K562 (cell line): Measurements from ENCODE around the gene NLRP9. TPM values are rescaled to one million over a fixed set of nuclear protein-coding genes. Genes with fewer than 3 reads are reported as not detected.

Experiments
- ARID3A ChIP-seq: IDR thresholded peaks from 2 replicates; pipeline ENCODE4 v1.6.1; 2012; ENCODE audit warnings: low read depth, low read length, improper control_type of control experiment, borderline replicate concordance
- ATF2 ChIP-seq: sonication (generic); formaldehyde crosslinking; IDR thresholded peaks from 2 replicates; pipeline ENCODE4 v1.8.1; 2022; ENCODE audit warnings: missing genetic modification reagents
- BRD9 ChIP-seq: fragments of 450-650 bp; IDR thresholded peaks from 2 replicates; pipeline ENCODE4 v1.6.1; 2018; ENCODE audit warnings: low read depth; ENCODE audit not compliant: partially characterized antibody
- E2F5 ChIP-seq: sonication (generic); formaldehyde crosslinking; IDR thresholded peaks from 2 replicates; pipeline ENCODE4 v1.8.0; 2022; ENCODE audit warnings: mild to moderate bottlenecking, missing genetic modification reagents
- FOXK2 ChIP-seq, 2 experiments: fragments of 450-650 bp; IDR thresholded peaks in 1 of 2; conservative IDR thresholded peaks in 1 of 2; 2 replicates each; pipeline ENCODE4 v1.6.1; 2016; ENCODE audit warnings: low read depth in 2 of 2, mild to moderate bottlenecking in 1 of 2
- HDAC8 ChIP-seq: fragments of 450-650 bp; IDR thresholded peaks from 2 replicates; pipeline ENCODE4 v1.6.1; 2016; ENCODE audit warnings: mild to moderate bottlenecking, missing genetic modification characterization, moderate library complexity, missing compliant biosample characterization
- HMG20B ChIP-seq: fragments of 250-450 bp; sonication (Bioruptor Pico); IDR thresholded peaks from 2 replicates; pipeline ENCODE4 v1.5.0; 2021; ENCODE audit warnings: mild to moderate bottlenecking
- HNRNPLL ChIP-seq: fragments of 200-400 bp; formaldehyde crosslinking; IDR thresholded peaks from 2 replicates; pipeline ENCODE4 v1.6.1; 2017; ENCODE audit warnings: low read length, low read depth, mild to moderate bottlenecking; ENCODE audit not compliant: poor library complexity, severe bottlenecking
- HSF4 ChIP-seq: fragments of 250-450 bp; sonication (Bioruptor Pico); IDR thresholded peaks from 2 replicates; pipeline ENCODE4 v2.1.2; 2022; ENCODE audit warnings: mild to moderate bottlenecking, moderate library complexity, borderline replicate concordance
- KLF1 ChIP-seq: fragments of 450-650 bp; IDR thresholded peaks from 2 replicates; pipeline ENCODE4 v1.6.1; 2016; ENCODE audit warnings: missing genetic modification characterization, missing compliant biosample characterization
- MTA2 ChIP-seq: fragments of 450-650 bp; IDR thresholded peaks from 2 replicates; pipeline ENCODE4 v1.6.1; 2016; ENCODE audit warnings: low read depth
- NFE2 ChIP-seq: IDR thresholded peaks from 2 replicates; pipeline ENCODE4 v1.6.1; 2014; ENCODE audit warnings: antibody characterized with exemption, low read depth
- NRF1 ChIP-seq, 2 experiments: fragments of 450-650 bp; IDR thresholded peaks in 1 of 2; conservative IDR thresholded peaks in 1 of 2; 2 replicates each; pipeline ENCODE4 v1.6.1; 2014; ENCODE audit warnings: mild to moderate bottlenecking in 2 of 2
- RBM34 ChIP-seq: fragments of 200-400 bp; formaldehyde crosslinking; IDR thresholded peaks from 2 replicates; pipeline ENCODE4 v1.6.1; 2018; ENCODE audit warnings: low read length, borderline replicate concordance; ENCODE audit not compliant: insufficient read depth
- RFX1 ChIP-seq: fragments of 450-650 bp; IDR thresholded peaks from 2 replicates; pipeline ENCODE4 v1.6.1; 2016; ENCODE audit warnings: mild to moderate bottlenecking, moderate library complexity
- SRSF3 ChIP-seq: fragments of 200-400 bp; formaldehyde crosslinking; IDR thresholded peaks from 2 replicates; pipeline ENCODE4 v1.6.1; 2016; ENCODE audit warnings: mild to moderate bottlenecking, low read length, moderate library complexity; ENCODE audit not compliant: insufficient read depth
- STAT5A ChIP-seq: IDR thresholded peaks from 2 replicates; pipeline ENCODE4 v1.6.1; 2012; ENCODE audit warnings: low read length, inconsistent platforms, borderline replicate concordance
- TRIM28 ChIP-seq: fragments of 450-650 bp; IDR thresholded peaks from 2 replicates; pipeline ENCODE4 v1.6.1; 2017
- ZEB2 ChIP-seq: fragments of 450-650 bp; IDR thresholded peaks from 2 replicates; pipeline ENCODE4 v1.6.1; 2016
- ZNF764 ChIP-seq: fragments of 250-450 bp; sonication (Bioruptor Pico); IDR thresholded peaks from 2 replicates; pipeline ENCODE4 v1.4.0; 2020; ENCODE audit warnings: low read depth, mild to moderate bottlenecking, moderate library complexity
- polyA plus RNA-seq, 8 experiments: library from polyadenylated mRNA; depleted of rRNA in 4 of 8; stranded (reverse) in 5 of 8; unstranded in 3 of 8; fragments of >200 nt; fragmentation: Nextera tagmentation in 2 of 8; fragmentation: Illumina TruSeq in 1 of 8; extraction: Ambion mirVana in 2 of 8; extraction: Trizol in 1 of 8; gene quantifications; 2 replicates each; pipeline versions ENCODE4 v1.2.1 to v1.2.3, GENCODE V29; 2011 to 2014; ENCODE audit warnings: inconsistent platforms in 1 of 8, missing spikeins in 1 of 8
- total RNA-seq, 7 experiments: library from RNA; depleted of rRNA in 6 of 7; stranded (reverse); fragments of >200 nt in 6 of 7; fragmentation: Illumina TruSeq in 2 of 7; extraction: Trizol in 2 of 7; gene quantifications; 2 replicates each; pipeline versions ENCODE4 v1.2.1 to v1.2.3, GENCODE V29; 2011 to 2021; ENCODE audit warnings: low replicate concordance in 1 of 7
- TF ChIP-seq, protein P1 (sequence below): fragments of 250-450 bp; sonication (Bioruptor Pico); IDR thresholded peaks from 2 replicates; pipeline ENCODE4 v1.8.0; 2022; ENCODE audit warnings: moderate library complexity, mild to moderate bottlenecking, inconsistent platforms
- TF ChIP-seq, protein P2 (sequence below): fragments of 250-450 bp; sonication (Bioruptor Pico); IDR thresholded peaks from 2 replicates; pipeline ENCODE4 v1.5.1; 2021; ENCODE audit warnings: mild to moderate bottlenecking

Gene NLRP9
- total and polyA plus RNA-seq, 9 of the 15 experiments (the other 6 are each of a cell fraction or from before 2014, with no cell fraction given): not detected

- no peak for TF ChIP-seq ATF2 (CRISPR knock-in tag)
- no peak for TF ChIP-seq ZEB2
- TF ChIP-seq E2F5 (CRISPR knock-in tag): no peak
- TF ChIP-seq, protein P1, sequence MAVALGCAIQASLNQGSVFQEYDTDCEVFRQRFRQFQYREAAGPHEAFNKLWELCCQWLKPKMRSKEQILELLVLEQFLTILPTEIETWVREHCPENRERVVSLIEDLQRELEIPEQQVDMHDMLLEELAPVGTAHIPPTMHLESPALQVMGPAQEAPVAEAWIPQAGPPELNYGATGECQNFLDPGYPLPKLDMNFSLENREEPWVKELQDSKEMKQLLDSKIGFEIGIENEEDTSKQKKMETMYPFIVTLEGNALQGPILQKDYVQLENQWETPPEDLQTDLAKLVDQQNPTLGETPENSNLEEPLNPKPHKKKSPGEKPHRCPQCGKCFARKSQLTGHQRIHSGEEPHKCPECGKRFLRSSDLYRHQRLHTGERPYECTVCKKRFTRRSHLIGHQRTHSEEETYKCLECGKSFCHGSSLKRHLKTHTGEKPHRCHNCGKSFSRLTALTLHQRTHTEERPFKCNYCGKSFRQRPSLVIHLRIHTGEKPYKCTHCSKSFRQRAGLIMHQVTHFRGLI: no peak
- no peak for TF ChIP-seq BRD9
- TF ChIP-seq HNRNPLL: peak; percentile 46
- no peak for TF ChIP-seq MTA2
- TF ChIP-seq NFE2: no peak
- peak; percentile 94 for TF ChIP-seq KLF1 (tag)
- peak; percentile 23 to 26; a peak in 2 of 4 replicates for TF ChIP-seq FOXK2 (conservative IDR thresholded peaks at IDR 0.05 in 1 of 2, IDR thresholded peaks at IDR 0.05 in 1 of 2; ENCODE audit: low read depth in 2 of 2)
- no peak for TF ChIP-seq ARID3A
- peak; percentile 92 for TF ChIP-seq RFX1
- no peak for TF ChIP-seq HMG20B
- no peak for TF ChIP-seq ZNF764 (CRISPR knock-in tag)
- TF ChIP-seq STAT5A: no peak
- no peak for TF ChIP-seq HSF4 (CRISPR knock-in tag)
- peak; percentile 44 to 62; a peak in 3 of 4 replicates for TF ChIP-seq NRF1 (conservative IDR thresholded peaks at IDR 0.05 in 1 of 2, IDR thresholded peaks at IDR 0.05 in 1 of 2)
- no peak; the same call in 1 of the 2 replicates for TF ChIP-seq TRIM28
- TF ChIP-seq HDAC8 (tag): no peak
- TF ChIP-seq RBM34: no peak
- TF ChIP-seq, protein P2, sequence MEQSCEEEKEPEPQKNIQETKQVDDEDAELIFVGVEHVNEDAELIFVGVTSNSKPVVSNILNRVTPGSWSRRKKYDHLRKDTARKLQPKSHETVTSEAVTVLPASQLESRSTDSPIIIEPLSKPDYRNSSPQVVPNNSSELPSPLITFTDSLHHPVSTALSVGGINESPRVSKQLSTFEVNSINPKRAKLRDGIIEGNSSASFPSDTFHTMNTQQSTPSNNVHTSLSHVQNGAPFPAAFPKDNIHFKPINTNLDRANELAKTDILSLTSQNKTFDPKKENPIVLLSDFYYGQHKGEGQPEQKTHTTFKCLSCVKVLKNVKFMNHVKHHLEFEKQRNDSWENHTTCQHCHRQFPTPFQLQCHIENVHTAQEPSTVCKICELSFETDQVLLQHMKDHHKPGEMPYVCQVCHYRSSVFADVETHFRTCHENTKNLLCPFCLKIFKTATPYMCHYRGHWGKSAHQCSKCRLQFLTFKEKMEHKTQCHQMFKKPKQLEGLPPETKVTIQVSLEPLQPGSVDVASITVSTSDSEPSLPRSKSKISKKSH: no peak
- TF ChIP-seq SRSF3: no peak
These were observed 63.2 kb downstream of the NLRP9 start, which contains the start of gene EPN1 (continued) for GRCh38 chr19:55674841-55675660.
